Spleen (tissue), 7 donors: ENCODE data around the gene SUSD3.

ENCODE experiments used
- POLR2A ChIP-seq, 3 donors: fragments of 450-650 bp; IDR thresholded peaks; one replicate each; pipeline ENCODE4 v1.5.1; 2017; ENCODE audit warnings: antibody characterized with exemption in 3 of 3, mild to moderate bottlenecking in 1 of 3
- POLR2AphosphoS5 ChIP-seq, 3 donors: sonication (generic); formaldehyde crosslinking; IDR thresholded peaks; one replicate each; pipeline ENCODE4 v1.5.1; 2017; ENCODE audit warnings: antibody characterized with exemption in 3 of 3
- TF ChIP-seq, protein P1 (sequence below), 11 experiments: fragments of 200-600 bp in 7 of 11; fragments of 450-650 bp in 4 of 11; sonication (generic) in 4 of 11; IDR thresholded peaks in 8 of 11; conservative IDR thresholded peaks in 3 of 11; 1 replicate in 7 of 11; 2 replicates in 4 of 11; pipeline versions ENCODE4 v1.4.0 to v1.8.0; 2016 to 2021; ENCODE audit warnings: antibody characterized with exemption in 11 of 11, inconsistent platforms in 4 of 11, mild to moderate bottlenecking in 1 of 11
- donor health status: DM: no; HTN: no; CAD: no; lungs with moderate emphysema.
- donor health status: DM: no; HTN: no; CAD: no.
- donor health status: DM: no; HTN: no; CAD: no.

DNA sequence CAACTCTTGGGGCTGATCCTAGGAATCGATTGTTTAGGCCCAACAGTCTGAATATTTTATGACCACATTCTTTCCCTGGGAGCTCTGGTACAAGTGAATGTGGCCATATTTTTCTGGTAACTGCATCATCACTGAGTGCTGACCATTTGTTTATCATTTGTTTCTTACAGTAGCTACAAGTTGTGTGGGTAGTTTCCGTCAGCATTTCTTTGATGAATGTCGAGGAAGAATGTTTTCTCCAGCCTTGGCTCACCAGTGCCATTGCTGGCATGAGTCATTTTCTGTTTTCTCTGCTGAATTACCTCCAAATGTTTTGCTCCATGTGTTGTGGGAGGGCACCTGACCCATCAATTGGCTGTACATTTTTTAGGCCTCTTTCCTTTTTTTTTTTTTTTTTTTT, 23.4 kb downstream of the SUSD3 start:
- TF ChIP-seq, protein P1, sequence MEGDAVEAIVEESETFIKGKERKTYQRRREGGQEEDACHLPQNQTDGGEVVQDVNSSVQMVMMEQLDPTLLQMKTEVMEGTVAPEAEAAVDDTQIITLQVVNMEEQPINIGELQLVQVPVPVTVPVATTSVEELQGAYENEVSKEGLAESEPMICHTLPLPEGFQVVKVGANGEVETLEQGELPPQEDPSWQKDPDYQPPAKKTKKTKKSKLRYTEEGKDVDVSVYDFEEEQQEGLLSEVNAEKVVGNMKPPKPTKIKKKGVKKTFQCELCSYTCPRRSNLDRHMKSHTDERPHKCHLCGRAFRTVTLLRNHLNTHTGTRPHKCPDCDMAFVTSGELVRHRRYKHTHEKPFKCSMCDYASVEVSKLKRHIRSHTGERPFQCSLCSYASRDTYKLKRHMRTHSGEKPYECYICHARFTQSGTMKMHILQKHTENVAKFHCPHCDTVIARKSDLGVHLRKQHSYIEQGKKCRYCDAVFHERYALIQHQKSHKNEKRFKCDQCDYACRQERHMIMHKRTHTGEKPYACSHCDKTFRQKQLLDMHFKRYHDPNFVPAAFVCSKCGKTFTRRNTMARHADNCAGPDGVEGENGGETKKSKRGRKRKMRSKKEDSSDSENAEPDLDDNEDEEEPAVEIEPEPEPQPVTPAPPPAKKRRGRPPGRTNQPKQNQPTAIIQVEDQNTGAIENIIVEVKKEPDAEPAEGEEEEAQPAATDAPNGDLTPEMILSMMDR (IDR thresholded peaks at IDR 0.05 in 8 of 11, conservative IDR thresholded peaks at IDR 0.05 in 3 of 11) = no peak
- TF ChIP-seq POLR2A (IDR thresholded peaks at IDR 0.05) = no peak
- no peak for TF ChIP-seq POLR2AphosphoS5 (IDR thresholded peaks at IDR 0.05)
